HG02759 (cell line): ENCODE data around the gene HSF5.
"Not testable (repeated sequence)": the region's sequence is repeated elsewhere in the genome, so short reads cannot be mapped to it uniquely, and the experiment has no call there.

Source experiments
- ATAC-seq: cut with Tn5 transposase; IDR thresholded peaks from one replicate; pipeline ENCODE4 v1.9.1; 2021; ENCODE audit warnings: mild to moderate bottlenecking, moderate library complexity; ENCODE audit not compliant: unreplicated experiment

The HSF5 gene

DNA sequence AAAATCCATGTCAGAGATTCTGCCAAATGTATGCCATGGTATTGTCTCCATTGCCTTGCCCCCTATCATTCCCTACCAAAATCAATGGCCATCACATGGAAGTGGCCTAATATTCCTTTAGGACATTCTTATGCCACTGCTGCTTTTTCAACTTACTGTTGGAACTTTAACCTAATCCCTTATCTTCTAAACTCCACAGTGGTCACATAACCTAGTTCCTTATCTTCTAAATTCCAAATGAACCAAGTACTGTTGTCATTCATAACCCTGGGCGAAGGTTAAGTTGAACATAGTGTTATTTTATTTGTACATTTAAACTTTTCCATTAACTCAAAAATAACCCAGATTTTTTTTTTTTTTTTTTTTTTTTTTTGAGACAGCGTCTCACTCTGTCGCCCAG is 3.6 kb downstream of the HSF5 start:
- ATAC-seq = no peak

DNA sequence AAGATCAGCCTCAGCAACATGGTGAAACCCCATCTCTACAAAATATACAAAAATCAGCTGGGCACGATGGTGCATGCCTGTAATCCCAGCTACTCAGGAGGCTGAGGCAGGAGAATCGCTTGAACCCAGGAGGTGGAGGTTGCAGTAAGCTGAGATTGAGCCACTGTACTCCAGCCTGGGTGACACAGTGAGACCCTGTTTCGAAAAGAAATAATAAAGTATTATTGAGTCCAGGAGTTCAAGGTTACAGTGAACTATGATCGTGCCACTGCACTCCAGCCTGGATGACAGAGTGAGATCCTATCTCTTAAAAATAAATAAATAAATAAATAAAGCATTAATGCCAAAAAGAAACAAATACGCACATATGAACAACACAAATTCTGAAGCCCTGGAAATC is 6.4 kb downstream of the HSF5 start:
- ATAC-seq = not testable (repeated sequence)

DNA sequence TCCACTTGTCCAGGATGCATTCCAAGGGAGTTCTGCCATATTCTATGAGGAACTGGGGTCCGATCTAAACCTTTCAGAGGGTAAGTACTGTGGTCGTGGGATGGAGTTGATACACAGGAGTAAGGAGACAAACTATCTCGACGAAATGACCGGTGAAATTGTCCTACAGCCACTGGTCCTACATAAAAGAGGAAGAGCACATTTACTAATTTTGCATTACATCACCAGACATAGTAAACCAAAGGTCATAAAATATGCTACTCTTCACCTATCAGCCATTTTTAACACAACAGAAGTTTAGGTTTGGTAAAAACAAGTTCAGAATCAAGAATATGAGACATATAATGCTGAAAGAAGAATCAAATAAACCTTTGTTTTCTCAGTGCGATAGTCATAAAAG is 8.1 kb downstream of the HSF5 start:
- ATAC-seq = no peak

DNA sequence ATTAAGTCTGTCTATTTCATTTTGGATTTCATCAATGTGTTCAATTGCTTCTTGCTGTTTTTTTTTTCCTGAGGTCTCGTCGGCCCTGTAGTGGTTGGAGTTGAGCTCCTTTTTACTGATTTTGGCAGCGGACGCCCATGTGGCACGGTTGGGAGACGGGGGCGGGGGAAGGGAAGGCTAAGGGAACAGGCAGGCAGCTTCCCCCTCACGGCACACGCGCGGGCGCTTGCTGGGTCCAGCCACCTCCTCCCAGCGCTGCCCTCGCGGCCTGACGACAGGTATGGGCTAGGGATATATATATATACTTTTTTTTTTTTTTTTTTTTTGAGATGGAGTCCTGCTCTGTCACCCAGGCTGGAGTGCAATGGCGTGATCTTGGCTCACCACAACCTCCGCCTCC is 11.4 kb downstream of the HSF5 start:
- no peak for ATAC-seq

- ATAC-seq = no peak
These were observed 12.2 kb downstream of the HSF5 start for GRCh38 chr17:58475985-58476384.

DNA sequence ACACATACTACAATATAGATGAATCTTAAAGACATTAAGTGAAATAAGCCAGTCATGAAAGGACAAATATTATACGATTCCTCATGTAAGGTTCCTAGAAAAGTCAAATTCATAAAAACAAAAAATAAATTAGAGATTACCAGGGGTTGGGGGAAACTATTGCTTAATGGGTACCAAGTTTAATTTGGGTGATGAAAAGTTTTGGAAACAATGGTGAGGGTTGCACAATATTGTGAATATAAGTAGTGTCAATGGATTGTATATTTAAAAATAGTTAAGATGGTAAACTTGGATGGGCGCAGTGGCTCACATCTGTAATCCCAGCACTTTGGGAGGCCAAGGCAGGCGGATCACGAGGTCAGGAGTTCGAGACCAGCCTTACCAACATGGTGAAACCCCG is 17.9 kb downstream of the HSF5 start:
- no peak for ATAC-seq

DNA sequence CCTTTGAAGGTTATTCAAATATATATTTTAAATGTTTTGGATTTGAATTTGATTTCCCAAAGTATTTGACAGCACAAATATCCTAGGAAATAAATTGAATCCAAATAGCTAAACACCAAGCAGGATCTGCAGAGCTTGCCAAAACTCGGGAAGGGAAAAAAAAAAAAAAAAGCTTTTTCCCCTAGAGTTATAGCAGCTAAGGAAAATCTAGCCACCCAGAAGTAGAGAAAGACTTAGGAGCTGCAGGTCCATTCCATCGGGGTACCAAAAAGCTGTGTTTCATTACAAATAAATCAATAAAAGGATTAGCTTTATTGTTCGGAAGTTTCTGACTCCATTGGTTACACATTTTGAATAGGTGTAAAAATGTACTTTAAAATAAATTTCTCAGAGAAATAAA is 19.3 kb downstream of the HSF5 start:
- no peak for ATAC-seq

DNA sequence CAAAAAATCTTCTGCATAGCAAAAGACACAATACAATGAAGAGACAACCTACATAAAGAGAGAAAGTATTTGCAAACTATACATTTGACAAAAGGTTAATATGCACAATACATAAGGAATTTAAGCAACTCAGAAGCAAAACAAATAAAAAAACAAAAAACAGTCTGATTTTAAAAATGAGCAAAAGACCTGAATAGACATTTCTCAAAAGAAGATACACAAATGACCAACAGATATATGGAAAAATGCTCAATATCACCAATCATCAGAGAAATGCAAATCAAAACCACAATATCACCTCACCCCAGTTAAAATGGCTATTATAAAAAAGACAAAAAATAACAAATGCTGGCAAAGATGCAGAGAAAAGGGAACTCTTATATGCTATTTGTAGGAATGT is 32.7 kb downstream of the HSF5 start:
- ATAC-seq = no peak

- no peak for ATAC-seq
These were observed 35.5 kb downstream of the HSF5 start for GRCh38 chr17:58452738-58453137.

GRCh38 chr17:58447039-58447975 is 40.9 kb downstream of the HSF5 start:
- peak; percentile 50 for ATAC-seq

DNA sequence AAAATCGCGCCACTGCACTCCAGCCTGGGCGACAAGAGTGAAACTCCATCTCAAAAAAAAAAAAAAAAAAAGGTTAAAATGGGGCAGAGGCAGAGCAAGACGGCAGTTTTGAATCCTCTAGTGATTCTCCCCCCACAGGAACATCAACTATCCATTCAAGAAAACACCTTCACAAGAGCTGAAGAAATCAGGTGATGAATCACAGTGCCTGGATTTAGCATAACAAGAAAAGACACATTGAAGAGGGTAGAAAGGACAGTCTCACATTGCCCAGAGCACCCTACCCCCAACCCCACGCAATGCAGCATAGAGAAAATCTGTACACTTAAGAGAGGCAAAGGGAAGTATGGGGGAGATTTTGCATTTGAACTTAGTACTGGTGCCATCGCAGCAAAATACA is 42.1 kb downstream of the HSF5 start:
- no peak for ATAC-seq

GRCh38 chr17:58436805-58437239 is 51.4 kb downstream of the HSF5 start:
- ATAC-seq = no peak

- no peak for ATAC-seq
These were observed 52.0 kb downstream of the HSF5 start for GRCh38 chr17:58436245-58436644.

DNA sequence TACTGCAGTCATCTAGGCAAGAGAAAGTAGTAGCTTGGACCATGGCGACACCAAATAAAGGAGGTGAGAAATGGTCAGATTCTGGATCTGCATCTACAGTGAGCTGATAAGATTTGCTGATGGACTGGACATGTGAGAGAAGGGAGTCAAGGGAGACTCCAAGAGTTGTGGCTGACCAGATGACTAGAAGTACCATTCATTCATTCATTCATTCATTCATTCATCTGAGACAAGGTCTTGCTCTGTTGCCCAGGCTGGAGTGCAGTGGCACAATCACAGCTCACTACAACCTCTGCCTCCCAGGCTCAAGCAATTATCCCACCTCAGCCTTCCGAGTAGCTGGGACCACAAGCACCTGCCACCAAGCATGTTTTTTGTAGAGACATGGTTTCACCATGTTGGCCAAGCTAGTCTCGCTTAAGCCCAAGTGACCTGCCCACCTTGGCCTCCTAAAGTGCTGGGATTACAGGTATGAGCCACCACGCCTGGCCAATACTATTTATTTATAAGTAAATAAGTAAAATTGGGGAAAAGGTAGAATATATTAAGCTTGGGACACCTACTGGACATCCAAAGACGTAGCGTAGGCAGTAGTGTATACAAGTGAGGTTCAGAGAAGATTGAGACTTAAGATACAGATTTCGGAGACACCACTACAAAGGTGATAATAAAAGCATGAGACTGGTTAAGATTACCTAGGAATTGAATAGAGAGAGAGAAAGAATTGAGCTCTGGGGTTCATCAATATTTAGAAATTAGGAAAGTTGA is 55.2 kb downstream of the HSF5 start:
- ATAC-seq = no peak

DNA sequence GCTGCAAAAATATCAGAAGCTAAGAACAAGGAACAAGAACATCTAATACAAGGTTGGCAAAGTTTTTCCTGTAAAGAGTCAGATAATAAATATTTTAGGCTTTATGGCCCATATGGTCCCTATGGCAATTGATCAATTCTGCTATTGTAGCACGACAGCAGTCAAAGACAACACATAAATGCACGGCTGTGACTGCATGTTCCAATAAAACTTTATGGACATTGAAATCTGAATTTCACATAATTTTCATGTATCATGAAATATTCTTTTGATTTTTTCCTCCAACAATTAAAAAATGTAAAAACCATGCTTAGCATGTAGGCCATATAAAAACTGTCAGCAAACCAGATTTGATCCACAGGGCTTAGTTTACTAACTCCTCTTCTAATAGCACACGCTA is 60.4 kb downstream of the HSF5 start:
- no peak for ATAC-seq

DNA sequence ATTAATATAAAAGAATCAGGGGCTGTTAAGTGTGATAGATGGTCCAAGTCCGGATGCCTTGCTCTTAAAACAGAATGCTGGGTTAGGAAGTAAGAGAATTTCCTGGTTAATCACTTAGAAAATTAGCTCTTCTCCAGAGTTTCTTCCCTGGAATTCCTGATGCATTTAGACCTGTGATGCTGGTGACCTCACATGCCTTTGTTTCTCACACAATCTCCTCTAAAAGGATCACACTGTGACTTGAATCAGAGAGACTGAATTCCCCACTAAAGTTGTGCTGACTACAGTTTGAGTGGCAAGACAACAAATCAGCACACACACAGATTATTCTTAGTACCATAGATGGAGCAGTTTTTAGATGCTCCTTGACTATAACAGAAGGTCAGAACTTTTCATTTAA is 66.5 kb downstream of the HSF5 start:
- ATAC-seq = no peak

DNA sequence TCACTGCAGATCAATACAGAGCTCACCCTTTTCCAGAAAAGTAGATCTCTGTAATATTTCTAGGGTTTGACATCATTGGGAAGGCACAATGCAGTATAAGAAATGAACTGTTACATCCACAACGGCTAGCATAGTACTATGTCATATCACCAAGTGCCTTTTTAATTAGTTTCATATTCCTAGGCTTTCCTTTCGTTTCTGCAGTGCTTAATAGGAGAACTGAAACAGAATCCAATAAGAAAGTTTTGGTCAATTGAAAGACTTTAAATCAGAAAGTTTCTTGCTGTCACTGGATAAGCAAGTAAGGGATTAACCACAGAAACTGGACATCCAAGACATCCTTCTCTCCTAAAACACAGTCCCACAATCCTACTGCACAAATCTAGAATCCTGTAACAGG is 67.4 kb downstream of the HSF5 start:
- no peak for ATAC-seq

DNA sequence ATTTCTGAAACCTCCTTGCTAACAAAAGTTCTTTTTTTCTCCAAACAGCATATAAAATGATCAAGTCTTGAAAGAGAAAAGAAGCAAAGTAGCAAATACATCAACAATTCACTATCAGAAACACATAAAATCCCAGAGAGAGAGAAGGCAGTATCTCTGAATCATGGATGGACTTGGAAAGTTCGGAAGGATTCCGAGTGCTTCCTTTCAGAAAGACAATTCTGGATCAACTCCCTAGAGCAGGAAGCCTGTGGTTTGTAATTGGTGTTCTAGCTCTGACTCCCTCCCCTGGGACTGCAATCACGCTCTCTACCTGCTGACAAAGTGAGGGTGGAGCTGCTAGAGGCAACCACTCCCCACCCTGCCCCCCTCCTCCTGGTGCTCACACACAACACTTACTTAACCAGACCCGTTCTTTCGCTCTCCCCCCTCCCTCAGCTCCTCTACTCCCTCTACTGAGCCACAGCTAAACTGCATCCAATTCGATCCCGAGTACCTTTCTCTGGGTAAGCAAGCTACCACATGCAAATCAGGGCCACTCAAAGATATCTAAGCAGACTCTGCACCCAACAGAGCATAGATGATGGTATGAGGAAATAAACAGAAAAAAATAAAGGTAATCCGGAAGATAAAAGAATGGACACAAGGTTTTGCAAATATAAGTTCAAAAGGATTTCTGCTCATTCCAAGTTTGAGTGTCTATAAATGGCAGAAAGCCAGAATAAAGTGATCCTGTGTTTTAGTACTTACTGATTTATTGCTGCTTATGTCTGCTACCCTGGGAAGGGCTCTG is 70.7 kb downstream of the HSF5 start, which contains the start of gene RNF43:
RNF43 (minus strand) TSS at position 235 of the 793 bp plus-strand sequence. CDS start 1,957 bp downstream, outside the sequence.
- ATAC-seq = peak; percentile 96

DNA sequence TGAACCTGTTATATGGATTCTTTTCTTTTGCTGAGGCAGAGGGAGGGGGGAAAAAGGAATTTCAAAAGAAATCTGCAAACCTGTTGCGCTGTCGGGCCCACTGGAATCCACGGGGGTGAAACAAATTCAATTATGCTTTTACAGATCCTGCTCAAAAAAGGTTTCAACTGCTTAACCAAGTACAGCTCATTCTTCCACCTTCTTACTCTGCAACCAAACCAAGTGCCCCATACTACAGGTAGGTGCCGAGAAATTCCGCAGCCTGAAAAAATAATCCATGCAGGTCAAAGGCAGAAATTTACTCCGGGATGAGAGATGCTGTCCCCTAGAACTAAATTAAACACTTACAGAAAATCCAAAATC is 71.3 kb downstream of the HSF5 start:
- no peak for ATAC-seq

DNA sequence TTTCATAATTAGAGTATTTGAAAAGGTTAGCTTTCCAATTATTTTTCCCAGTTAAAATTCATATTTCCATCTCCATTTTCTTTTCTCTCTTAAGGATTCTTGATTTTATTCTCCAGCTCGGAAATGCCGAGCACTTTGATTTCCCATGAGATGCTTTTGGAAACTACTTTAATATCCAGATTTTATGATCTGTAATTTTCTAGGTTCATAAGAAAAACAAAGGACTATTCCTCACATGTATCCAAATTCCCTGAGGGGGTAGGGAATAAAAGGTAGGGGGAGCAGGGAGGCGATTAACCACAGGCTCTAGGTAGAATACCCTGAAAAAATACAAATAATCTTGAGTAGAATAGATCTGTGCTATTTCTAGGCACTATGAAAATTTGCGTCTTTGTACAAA is 71.8 kb downstream of the HSF5 start:
- ATAC-seq = no peak

DNA sequence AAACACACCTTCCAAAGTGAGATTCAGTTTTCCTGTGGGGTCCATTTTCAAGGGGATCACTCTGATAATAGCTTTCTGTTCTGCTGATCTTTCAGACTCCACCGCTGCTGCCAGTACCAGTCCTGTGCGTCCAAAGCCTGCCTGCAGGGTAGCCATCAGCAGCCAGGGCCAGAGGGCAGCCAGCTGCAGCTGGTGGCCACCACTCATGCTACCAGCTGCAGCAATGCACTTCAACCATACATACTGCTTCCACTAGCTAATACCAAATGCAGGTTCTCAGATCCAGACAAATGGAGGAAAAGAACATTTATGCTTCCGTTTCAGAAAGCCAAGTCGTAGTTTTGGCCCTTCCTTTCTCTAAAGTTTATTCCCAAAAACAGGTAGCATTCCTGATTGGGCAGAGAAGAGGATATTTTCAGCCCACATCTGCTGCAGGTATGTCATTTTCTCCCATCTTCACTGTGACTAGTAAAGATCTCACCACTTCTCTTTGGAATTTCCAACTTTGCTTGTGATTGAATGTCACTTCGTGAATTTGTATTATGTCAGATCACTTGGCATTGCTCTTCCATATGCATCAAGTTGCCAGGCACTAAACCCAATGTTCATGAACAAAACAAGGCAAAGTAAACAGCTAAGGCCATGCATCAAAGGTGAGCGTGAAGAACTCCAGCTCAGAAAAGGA is 72.7 kb downstream of the HSF5 start:
- ATAC-seq = no peak
